HL-60 (cell line): ENCODE results near the gene NEDD4.

Source experiments
- CTCF ChIP-seq: IDR thresholded peaks from one replicate; pipeline ENCODE4 v1.5.1; 2011; ENCODE audit warnings: low read length, control low read depth, inconsistent platforms; ENCODE audit not compliant: insufficient read depth
- GABPA ChIP-seq: IDR thresholded peaks from 2 replicates; pipeline ENCODE4 v1.6.1; 2012; ENCODE audit warnings: low read depth
- POLR2AphosphoS5 ChIP-seq: IDR thresholded peaks from 2 replicates; pipeline ENCODE4 v1.6.1; 2012; ENCODE audit warnings: low read depth

GRCh38 chr15:55802600-55803376, 190.6 kb downstream of the NEDD4 start:
- TF ChIP-seq GABPA (no peak), CTCF (no peak), POLR2AphosphoS5 (no peak)
